H7 (cell line): Measurements from ENCODE around the gene SLC16A10. TPM values are rescaled to one million over a fixed set of nuclear protein-coding genes. Genes with fewer than 3 reads are reported as not detected.
"Not testable (repeated sequence)": the region's sequence is repeated elsewhere in the genome, so short reads cannot be mapped to it uniquely, and the experiment has no call there.

Experiments used
- DNase-seq: peaks from one replicate; pipeline ENCODE4 v3.0.0; 2012
- H3K27me3 ChIP-seq: 2 replicates; pipeline ENCODE4 v1.6.0; 2011; ENCODE audit warnings: mild to moderate bottlenecking, low read length; ENCODE audit not compliant: control insufficient read depth, insufficient read depth
- H3K36me3 ChIP-seq: replicated peaks from 2 replicates; pipeline ENCODE4 v1.5.1; 2011; ENCODE audit warnings: low read length; ENCODE audit not compliant: control insufficient read depth, insufficient read depth
- H3K4me3 ChIP-seq: 2 replicates; pipeline ENCODE4 v1.5.1; 2011; ENCODE audit warnings: low read depth, mild to moderate bottlenecking, control low read depth, low read length, moderate library complexity; ENCODE audit not compliant: insufficient read depth
- total RNA-seq: library from RNA; depleted of rRNA; stranded (reverse); fragments of >200 nt; shearing (Covaris generic); gene quantifications from 2 replicates; pipeline ENCODE4 v1.2.3, GENCODE V29; 2014

Gene SLC16A10
- total RNA-seq, 1 experiment from 2014 or later = 5.1 TPM

DNA sequence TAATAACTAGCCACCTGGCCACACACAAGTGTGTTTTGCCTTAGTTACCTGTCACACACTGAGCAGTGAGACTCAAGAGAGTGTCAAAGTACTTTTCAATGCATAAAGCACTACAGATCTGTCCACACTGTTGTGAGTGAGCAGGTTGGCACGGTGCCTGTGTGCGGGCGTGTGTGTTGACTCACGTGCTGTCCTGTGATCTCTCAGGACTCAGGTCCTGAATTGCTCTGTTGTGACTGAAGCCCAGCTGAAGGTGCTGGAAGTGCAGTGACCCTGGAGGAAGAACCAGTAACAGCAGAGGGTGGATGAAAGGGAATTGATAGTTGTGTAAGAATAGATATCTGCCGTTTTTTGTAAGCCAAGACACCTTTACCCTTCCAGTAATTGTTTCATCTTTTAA lies 18.3 kb downstream of the SLC16A10 start:
- no peaks in the 10 kb centered on the region for H3K27me3 ChIP-seq
- no peak overlapping the region for H3K4me3 ChIP-seq
- no peak for DNase-seq
- H3K36me3 ChIP-seq = no peaks in the 10 kb centered on the region

DNA sequence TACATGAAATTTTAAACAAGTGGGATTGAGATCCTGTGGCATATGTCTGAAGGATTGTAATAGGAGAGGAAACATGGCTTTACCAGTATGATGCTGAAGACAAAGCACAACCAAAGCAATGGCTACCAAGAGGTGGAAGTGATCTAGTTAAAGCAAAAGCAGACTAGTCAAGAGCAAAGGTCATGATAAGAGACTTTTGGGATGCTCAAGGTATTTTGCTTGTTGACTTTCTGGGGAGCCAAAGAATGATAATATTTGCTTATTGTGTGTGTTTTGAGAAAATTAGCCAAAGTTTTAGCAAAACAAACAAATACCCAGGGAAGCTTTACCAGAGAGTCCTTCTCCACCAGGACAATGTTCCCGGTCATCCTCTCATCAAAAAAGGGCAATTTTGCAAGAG lies 20.3 kb downstream of the SLC16A10 start:
- DNase-seq = no peak
- H3K36me3 ChIP-seq = no peaks in the 10 kb centered on the region
- H3K4me3 ChIP-seq = no peak overlapping the region
- no peaks in the 10 kb centered on the region for H3K27me3 ChIP-seq

DNA sequence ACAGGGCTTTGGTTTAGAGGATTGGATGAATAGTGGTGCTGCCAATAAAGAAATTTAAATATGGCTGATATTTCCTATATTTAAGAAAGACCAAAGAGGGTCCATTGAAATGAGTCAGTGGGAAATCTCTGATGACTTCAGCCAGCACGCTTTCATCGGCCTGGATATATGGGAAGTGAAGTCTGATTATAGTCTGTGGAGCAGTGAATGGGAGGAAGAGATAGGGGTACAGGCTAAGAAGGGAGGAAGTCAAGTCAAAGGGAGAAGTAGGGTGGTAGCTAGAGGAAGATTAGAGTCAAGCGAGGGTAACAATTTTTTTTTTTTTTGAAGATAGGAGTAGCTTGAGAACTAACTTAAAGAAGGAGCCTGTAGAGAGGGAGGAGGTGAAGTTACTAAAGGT lies 22.7 kb downstream of the SLC16A10 start:
- Histone ChIP-seq H3K36me3 (no peaks in the 10 kb centered on the region), H3K27me3 (no peaks in the 10 kb centered on the region), H3K4me3 (no peak overlapping the region)
- no peak for DNase-seq

DNA sequence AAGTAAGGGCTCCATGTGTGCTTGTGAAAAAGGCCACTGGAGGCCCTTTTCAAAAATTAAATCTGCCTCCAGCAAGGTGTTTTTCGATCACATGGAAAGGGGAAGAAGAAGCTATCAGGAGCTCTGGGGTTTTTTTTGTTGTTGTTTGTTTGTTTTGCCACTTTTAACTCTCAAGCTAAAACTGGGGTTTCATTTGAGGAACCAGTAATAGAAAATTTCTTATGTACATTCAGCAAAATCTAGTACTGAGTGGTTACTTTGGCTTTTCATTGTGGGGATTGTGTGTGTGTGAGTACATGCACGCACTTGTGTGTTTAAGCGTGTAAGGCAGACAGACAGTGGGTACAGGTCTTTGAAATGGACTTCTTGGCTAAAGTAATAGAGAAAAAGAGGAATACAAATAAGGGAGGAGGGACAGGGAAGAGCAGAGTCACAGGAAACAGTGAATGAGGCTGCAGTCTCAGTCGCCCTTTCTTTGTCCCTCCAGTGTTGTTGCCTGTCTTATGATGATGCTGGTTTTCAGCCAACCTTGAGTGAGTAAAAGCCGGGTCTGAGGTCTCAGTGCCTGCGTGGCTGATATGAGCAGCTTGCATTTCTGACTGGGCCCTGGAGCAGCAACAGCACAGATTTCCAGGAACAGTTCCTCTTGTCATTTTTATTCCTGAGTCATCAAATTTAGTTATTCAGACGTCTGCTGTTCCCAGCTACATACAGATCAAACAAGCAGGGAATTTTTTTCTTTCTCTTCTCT lies 26.2 kb downstream of the SLC16A10 start:
- no peak for DNase-seq
- Histone ChIP-seq H3K36me3 (no peaks in the 10 kb centered on the region), H3K27me3 (no peaks in the 10 kb centered on the region), H3K4me3 (no peak overlapping the region)

DNA sequence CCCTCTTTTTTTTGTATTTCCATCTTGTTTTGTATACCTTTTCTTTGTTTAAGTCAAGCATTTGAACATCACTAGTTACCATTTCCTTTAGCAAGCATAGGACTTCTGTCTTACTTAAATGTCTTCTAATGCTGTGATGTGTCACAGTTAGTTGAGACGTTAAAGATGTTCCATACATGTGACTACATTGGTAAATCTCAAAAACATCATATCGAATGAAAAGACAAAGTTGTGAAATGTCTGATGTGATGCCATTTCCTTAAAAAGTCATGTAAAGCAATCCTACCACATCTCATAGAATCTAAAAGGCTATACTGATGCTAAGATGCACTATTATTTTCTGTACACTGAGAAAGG lies 26.8 kb downstream of the SLC16A10 start:
- Histone ChIP-seq H3K4me3 (no peak overlapping the region), H3K27me3 (no peaks in the 10 kb centered on the region), H3K36me3 (no peaks in the 10 kb centered on the region)
- DNase-seq = no peak

DNA sequence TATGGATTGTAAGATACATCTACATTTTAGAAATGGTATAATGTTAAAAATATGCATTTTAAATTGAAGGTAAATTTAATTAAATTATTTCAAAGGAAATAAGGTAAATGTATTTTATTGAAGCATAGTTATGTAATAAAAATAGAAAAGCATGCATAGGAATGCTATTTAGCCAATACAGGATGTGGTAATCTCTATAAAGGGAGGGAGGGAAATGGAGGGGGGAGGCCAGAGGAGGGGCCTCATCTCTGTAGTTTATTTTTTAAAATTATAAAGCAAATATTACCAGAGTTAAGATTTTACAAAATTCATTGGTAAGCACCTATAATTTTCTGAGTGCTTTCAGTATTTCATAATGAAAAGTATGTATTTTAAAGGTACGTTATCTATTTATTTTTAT lies 27.2 kb downstream of the SLC16A10 start:
- DNase-seq = no peak
- no peaks in the 10 kb centered on the region for H3K27me3 ChIP-seq
- no peaks in the 10 kb centered on the region for H3K36me3 ChIP-seq
- no peak overlapping the region for H3K4me3 ChIP-seq

DNA sequence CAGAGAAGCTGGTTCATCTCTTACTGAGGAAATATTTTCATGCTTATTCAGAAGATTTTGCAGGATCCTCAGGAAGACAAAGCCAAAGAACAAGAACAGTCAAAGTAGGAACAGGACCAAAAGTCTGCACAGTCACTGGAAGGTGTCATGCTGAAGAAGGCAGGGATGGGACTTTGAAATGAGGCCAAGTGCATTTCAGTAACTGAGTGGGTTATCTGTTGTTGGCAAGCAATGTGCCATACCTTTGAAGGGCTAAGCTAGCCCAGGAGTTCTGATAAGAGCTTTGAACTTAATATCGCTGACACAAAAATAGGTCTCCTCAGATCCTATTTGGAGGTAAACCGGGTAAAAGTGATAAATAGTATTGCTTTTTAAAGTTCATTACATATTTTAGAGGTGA lies 31.5 kb downstream of the SLC16A10 start:
- no peaks in the 10 kb centered on the region for H3K27me3 ChIP-seq
- DNase-seq = no peak
- no peaks in the 10 kb centered on the region for H3K36me3 ChIP-seq
- H3K4me3 ChIP-seq = no peak overlapping the region

DNA sequence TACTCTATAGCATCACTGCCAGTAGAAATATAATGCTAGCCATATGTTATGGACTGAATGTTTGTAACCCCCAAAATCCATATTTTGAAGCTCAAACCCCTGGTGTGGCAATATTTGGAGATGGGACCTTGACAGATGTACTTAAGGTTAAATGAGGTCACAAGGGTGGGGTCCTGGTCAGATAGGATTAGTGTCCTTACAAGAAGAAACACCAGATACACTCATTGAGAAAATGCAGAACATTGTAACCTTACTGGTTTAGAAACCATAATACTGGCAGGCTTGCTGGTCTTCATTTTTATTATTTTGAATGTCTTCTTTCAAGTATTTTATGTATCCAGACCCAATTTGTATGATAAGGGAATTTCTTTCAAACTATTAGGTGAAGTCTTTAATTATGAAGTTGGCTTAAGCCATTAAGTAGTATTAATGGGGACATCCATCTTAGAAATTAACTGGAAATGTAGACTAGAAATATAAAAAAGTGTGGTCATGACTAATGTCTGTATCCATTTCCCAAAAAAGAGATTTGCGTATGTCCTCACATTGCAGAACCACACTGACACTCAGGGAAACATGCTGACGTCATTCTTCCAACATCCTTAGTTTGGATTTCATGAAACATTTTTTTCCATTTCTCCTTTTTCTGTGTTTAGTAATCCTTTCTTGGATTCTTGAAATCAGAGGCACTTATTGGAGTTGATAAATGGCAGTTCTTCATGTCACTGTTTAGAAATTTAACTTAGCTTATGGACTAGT lies 32.4 kb downstream of the SLC16A10 start:
- DNase-seq = no peak
- Histone ChIP-seq H3K27me3 (no peaks in the 10 kb centered on the region), H3K4me3 (no peak overlapping the region), H3K36me3 (no peaks in the 10 kb centered on the region)

DNA sequence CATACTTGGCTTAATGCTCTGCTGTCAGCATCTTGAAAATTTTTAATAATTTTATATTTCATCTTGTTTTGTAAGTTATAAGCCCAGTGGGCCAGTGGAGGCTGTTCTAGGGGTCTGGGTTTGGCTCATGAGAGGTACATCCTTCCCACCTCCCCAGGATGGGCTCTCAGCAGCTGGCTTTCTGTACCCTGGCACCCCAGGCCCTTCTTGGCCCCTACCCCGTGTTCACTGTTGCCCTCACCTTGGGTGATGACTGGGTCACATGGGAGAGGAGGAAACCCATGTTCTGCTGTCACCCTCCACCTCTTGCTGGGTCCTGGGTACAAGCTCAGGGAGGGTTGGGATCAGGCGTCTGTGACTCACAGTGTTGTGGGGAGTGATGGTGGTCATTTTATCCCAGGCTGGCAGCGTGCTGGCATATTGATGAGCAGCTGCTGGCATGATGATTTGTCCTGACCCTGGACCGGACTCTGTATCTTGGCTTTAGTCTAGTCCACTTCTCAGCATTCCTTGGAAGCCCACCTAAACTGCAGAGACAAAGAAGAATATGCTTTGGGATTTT lies 34.6 kb downstream of the SLC16A10 start:
- Histone ChIP-seq H3K4me3 (no peak overlapping the region), H3K27me3 (no peaks in the 10 kb centered on the region), H3K36me3 (no peaks in the 10 kb centered on the region)
- DNase-seq = no peak

DNA sequence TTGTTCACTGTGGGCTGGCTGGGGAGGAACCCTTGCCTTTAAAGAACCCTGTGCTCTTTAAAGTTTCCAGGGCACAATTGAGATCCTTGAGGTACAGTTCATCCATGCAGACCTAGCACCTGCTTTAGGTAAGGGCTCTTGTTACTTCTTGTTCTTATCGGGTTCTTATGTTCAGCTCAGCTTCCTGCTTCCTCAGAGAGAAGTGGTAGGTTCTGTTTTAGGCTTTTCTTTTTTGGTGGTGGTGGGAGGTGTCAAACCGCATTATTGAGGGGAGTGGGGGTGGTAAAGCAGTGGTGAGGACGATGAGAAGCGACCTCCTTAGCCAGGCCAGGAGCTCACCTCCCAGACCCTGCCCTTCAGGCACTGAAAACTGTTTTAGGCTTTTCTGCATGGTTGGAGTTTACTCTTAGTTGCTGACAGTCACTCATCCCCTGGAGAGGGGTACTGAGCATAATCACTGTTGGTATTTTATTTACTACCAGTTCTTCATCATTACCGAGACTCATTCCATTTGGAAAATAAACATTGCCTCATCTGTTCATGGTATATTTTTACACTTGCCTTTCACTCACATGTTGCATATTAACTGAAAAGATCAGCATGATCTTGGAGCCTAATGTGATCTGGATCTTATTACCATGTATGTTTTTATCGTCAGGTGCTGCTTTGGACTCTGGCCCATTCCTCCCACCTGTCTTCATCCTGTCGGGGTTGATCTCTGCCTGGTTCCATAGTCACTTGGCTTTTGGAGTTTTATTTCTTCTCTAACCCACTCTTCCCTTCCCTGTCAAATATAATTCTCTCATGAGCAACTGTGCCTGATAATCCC lies 35.4 kb downstream of the SLC16A10 start:
- DNase-seq = no peak
- Histone ChIP-seq H3K4me3 (no peak overlapping the region), H3K36me3 (no peaks in the 10 kb centered on the region), H3K27me3 (no peaks in the 10 kb centered on the region)

DNA sequence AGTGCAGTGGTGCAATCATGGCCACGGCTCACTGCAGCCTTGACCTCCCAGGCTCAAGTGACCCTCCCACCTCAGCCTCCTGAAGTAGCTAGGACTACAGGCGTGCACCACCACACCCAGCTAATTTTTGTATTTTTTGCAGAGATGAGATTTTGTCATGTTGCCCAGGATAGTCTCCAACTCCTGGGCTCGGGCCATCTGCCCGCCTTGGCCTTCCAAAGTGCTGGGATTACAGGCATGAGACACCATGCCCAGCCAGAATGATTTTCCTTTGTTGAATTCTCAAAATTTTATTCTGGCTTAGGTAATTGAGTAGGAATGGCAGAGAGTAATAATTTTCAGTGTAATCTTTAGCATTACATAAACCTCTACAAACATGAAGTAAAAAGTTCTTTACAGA lies 37.1 kb downstream of the SLC16A10 start:
- Histone ChIP-seq H3K36me3 (no peaks in the 10 kb centered on the region), H3K4me3 (no peak overlapping the region), H3K27me3 (no peaks in the 10 kb centered on the region)
- DNase-seq = no peak

DNA sequence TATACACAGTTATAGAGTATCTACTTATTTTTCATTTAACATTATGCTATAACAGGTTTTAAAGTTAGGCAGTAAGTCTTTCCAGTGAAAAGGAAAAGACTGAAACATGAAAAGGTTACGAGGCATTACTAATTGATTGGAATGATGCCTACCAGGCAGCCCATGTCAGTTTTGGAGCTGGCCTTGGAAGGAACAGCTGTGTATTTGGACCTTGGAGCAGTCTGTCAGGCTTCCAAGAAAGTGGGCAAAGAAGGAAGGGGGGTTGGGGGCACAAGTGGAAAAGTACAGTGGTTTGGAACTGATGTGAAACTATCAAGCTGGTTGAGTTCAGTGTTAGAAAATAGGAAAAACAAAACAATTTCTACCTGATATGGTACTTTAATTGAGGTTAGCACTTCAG lies 41.7 kb downstream of the SLC16A10 start:
- Histone ChIP-seq H3K36me3 (no peaks in the 10 kb centered on the region), H3K4me3 (no peak overlapping the region), H3K27me3 (no peaks in the 10 kb centered on the region)
- DNase-seq = no peak

DNA sequence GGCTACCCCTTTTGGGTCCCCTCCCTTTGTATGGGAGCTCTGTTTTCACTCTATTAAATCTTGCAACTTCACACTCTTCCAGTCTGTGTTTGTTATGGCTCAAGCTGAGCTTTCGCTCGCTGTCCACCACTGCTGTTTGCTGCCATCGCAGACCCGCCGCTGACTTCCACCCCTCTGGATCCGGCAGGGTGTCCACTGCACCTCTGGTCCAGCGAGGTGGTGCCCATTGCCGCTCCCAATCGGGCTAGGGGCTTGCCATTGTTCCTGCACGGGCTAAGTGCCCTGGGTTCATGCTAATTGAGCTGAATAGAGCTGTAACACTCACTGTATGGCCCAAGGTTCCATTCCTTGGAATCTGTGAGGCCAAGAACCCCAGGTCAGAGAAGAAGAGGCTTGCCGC lies 43.7 kb downstream of the SLC16A10 start:
- not testable (repeated sequence) for H3K36me3 ChIP-seq, H3K4me3 ChIP-seq, H3K27me3 ChIP-seq, DNase-seq

DNA sequence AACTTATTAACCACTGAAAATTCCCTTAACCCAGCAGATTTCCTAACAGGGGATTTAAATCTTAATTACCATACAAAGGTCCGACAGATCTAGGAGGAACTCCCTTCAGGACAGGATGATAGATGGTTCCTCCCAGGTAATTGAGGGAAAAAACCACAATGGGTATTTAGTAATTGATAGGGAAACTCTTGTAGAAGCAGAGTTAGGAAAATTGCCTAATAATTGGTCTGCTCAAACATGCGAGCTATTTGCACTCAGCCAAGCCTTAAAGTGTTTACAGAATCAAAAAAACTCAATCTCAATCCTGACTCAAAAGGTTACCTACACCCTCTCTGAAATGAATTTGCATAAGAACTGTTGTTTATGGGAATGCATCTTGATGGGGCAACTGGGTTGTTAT lies 45.4 kb downstream of the SLC16A10 start:
- not testable (repeated sequence) for DNase-seq, H3K4me3 ChIP-seq, H3K36me3 ChIP-seq, H3K27me3 ChIP-seq
